Stimulated activated CD4-positive, alpha-beta T cell treated with anti-CD3 and anti-CD28 coated beads, Interleukin-4, amount 100 ng/mL, for 24 hours (primary cell): Measurements from ENCODE around the gene RGL2.

Experiments
- DNase-seq: peaks from one replicate; pipeline ENCODE4 v3.0.0-alpha.2; 2020

The RGL2 gene

GRCh38 chr6:33316603-33317418 is 18.1 kb upstream of the RGL2 start:
- no peak for DNase-seq

DNA sequence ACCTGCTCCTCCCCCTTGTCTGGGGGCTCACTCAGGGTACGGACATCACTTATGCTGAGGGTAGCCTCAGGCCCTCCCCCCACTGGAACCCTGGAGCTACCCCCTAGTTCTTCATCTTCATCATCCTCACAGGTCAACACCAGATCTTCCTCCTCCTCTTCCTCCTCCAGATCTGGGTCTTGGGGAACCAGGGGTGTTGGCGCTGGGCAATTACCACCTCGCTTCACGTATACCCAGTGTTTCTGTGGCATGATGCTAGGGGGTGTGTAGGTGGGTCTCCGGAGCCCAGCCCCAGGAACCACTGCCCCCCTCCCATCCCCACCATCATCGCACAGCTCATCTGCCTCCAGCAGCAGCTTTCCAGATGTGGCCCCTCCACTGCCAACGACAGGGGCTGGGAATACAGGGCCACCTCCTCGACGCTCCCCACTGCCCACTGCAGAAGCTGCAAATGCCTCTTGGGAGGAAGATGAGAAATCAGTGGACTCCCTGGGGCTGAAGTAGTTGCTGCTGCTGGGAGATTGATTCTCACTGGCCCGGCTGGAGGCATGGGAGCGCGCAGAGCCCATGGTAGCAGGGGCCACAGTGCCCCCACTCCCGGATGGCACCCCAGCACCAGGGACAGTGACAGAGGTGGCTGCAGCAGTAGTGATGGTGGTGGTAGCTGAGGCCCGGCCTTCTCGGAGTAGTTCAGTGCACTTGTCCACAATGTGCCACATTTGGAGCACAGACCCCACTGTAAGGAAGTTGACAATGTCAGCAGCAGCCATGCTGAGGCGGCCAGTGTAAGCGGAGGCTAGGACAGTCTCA is 17.3 kb upstream of the RGL2 start:
- DNase-seq: no peak

DNA sequence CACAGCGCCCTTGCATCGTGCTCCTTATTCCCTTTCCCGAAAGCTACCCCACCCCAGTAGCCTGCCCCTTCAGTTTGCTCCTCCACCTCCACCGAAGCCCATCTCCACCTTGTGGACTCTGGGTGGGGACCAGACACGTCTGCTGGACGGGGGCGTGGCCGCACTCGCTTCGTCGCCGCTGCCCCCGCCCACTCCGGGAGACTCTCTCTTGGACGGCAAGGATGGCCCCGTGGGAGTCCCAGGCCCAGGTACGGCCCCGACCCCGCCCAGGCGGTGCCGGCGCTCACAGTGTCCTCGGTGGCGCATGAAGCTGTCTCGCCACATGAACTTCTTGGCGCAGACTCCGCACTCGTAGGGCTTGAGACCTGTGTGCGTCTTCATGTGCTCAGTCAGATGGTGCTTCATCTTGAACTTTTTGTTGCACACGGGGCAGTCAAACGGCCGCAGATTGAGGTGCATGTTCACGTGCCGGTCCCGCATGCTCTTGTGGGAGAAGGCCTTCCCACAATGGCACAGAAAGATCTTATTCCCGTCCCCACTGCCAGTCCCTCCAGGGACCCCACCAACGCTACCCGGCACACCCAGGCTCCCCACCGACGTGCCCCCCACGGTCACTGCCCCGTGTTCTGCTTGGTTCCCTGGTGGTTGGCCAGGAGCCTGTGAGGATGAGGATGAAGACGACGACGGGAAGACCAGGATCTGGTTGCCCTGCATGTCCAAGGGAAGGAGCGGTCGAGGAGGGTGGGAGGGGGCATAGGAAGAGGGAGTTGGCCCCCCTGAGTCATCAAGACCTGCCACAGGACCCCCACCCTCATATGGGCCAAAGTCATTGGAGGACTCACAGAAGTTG is 16.4 kb upstream of the RGL2 start:
- no peak for DNase-seq

GRCh38 chr6:33314515-33314942 is 15.8 kb upstream of the RGL2 start:
- DNase-seq: peak; percentile 70

DNA sequence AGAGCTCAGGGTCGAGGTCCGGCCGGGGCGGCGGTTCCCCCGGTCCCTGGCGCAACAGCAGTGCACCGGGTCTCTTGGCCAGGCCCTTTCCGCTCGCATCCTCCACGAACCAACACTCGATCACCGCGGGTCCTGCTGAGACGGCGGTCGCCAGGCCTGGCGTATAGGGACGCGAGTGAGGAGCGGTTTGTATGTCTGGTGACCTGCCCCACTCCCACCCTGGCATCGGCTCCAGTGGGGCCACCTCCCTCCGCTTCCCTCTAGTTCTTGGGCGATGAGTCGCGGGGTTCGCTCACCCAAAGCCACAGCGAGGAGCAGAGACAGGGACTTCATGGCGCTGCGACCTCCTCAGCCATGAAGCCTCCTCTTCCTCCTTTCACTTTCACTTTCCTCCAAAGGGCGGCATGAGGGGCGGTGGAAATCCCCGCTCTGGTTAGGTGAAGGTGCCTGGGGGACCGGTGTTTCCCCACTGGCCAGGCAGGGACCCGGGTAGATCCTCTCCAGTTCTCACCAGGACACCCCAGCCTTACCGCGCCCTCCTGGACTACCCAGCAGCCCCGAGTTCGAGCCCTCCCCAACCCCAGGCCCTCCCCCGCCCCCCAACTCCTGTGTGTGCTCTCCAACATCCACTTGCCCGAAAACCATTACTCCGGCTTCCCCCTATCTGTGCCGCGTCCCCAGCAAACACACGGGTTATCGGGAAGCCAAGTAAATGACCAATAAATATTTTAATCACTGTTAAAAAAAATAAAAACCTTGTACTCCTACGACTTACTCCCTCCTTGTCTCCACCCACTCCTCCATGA is 15.2 kb upstream of the RGL2 start, which contains the start of gene TAPBP:
TSS of gene TAPBP (minus strand) at position 370 of the 806 bp plus-strand sequence. CDS start at position 333, 37 bp downstream.
- peak; percentile 88 for DNase-seq

DNA sequence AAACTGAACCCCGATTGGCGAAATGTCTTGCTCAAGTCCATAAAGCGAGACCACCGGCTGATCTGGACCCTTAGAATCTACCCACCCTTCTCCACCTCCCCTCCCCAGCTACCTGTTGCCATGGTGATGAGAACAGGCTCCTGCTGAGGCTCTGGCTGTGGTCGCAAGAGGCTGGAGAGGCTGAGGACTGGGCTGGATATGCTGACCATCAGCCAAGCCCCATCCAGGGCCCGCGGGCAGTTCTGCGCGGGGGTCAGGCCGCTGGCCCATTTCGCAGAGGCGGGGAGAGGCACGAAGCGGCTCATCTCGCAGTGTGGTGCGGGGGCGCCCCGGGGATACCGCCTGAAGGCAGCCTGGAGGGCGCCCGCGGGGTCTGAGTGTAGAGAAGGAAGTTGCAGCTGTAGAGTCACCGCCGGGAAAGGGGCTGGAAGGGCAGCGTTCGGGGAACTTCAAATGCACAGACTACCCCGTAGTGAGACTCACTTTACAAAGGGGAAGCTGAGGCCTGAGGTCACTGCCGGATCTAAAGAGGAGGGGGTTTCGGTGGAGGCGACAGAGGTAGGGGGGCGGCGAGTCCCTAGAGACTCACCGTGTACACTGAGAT is 14.5 kb upstream of the RGL2 start:
- peak; percentile 55 for DNase-seq

DNA sequence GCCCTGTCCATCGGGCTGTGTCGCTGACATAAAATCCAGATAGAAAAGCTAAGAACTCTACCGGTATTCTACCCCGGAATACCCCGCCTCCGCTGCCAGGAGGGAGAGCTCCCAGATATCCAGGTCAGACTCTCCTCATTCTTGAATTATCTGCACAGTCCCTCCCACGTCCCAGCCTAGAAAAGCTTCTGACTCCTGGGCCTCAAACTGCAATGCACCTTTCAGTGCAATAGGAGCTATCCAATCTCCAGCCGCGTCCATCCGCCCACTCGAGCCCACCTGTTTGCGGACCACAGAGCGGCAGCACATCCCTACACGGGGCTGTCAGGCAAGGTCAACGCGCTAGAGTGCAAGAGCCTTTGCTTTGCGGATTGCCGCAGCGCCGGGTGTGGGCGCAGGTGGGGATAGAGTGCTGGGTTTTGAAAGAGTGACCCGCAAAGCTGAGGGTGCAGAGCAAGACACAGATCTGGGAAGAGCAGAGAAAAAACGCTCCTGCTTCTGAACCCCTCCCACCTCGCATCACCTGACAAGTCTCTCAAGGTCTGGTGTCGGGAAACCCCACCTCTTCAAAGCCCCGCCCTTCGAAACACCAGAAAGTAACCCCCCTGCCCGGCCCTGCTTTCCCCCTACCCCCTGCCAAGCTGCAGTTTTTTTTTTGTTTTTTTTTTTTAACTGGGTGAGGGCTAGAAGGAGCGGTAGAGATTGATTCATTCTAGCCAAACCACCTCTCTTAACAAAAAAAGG is 13.8 kb upstream of the RGL2 start:
- DNase-seq: peak; percentile 85

DNA sequence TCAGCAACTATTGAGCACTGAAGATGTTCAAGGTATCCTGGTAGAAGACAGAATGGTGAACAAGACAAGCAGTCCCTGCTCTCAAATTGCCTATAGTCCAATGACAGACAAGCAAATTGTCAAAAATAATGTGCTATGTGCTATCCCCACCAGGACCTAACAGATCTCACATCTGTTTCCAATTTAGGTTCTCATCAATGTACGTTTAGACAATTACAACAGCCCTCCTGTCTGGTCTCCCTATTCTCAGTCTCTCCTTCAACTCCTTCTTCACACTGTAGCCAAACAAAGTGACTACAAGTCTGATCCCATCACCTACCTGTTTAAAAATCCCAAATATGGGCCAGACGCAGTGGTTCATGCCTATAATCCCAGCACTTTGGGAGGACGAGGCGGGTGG is 7.6 kb upstream of the RGL2 start:
- no peak for DNase-seq

DNA sequence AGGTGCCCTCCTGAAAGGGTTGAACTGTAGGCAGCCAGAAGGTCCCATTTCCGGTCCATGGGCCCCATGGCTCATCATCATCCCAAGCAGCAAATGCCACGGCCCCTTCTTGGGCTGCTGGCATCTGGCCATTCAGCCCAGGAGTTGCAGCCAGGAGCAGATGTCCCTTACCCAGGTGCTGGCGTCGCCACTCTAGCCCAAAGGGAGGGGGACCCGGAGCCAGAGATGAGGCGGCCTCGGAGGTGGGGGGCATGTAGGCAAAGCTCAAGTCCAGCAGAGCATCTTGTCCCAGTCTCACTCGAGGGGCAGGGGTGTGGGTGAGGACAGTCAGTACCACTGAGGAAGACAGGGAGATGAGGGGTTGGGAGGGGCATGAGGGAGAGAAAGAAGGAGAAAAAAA is 6.3 kb upstream of the RGL2 start:
- no peak for DNase-seq

DNA sequence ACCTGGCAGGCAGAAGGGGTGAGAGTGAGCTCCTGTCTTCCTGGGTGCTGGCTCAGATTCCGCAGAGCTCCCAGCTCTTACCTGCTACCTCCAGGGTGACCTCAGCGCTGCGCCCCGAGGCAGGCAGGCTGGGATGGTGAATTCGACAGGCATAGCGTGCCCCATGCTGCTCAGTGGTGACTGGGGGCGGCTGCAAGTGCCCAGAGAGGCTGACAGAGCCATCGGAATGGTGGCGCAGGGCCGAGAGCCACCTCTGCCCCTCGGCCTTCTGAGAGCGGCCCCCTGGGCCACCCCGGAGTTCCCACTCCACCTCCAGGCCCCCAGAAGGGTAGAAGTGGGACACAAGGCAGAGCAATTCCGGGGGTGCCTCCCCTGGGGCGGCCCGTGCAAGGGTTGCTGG is 5.5 kb upstream of the RGL2 start:
- no peak for DNase-seq

DNA sequence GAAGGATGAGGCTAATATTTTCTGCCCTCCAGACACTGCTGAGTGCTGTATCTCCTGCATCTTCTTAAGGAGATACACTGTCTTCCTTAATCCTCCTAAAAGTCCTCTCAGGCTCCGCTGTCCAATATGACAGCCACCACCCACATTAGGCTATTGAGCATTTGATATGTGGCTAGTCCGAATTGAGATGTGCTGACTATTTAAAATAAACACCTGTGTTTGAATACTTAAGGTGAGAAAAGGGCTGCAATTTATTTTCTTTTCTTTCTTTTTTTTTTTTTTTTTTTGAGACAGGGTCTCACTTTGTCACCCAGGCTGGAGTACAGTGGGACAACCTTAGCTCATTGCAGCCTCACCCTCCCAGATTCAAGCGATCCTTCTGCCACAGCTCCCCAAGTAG is 3.1 kb upstream of the RGL2 start:
- no peak for DNase-seq

- peak; percentile 94 for DNase-seq
These were observed 649 bp upstream of the RGL2 start for GRCh38 chr6:33299237-33299944.

GRCh38 chr6:33297956-33298772 is 578 bp downstream of the RGL2 start:
- peak; percentile 68 for DNase-seq

- DNase-seq: no peak
These were observed 1.3 kb downstream of the RGL2 start for GRCh38 chr6:33297406-33297955.

DNA sequence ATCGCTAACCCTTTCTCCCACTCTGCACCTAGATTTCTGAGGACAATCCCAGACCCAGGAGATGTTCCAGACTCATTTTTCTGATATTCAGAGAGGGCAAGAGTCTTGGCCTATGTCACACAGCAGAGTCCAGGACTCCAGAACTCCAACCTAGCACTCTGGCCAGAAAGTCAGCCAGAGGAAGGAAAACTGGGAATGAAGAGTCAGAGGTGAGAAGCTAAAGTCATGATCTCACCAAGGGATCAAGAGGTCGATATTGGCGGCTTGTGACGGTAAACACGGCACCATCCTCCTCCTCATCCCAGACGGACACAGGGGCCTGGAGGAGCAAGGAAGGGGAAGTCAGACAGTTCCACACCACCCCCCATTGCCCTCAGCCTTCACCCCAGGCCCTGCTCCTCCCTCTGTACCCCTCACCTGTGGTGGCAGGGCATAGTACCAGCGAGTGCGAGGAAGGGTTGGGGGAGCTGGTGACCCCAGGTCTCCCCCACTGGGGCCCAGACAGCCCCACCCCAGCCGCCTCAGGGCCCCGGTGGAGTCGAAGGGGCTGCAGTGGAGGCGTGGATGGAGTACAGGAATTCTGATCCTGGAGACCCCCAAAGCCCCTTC is 1.8 kb downstream of the RGL2 start:
- DNase-seq: no peak

DNA sequence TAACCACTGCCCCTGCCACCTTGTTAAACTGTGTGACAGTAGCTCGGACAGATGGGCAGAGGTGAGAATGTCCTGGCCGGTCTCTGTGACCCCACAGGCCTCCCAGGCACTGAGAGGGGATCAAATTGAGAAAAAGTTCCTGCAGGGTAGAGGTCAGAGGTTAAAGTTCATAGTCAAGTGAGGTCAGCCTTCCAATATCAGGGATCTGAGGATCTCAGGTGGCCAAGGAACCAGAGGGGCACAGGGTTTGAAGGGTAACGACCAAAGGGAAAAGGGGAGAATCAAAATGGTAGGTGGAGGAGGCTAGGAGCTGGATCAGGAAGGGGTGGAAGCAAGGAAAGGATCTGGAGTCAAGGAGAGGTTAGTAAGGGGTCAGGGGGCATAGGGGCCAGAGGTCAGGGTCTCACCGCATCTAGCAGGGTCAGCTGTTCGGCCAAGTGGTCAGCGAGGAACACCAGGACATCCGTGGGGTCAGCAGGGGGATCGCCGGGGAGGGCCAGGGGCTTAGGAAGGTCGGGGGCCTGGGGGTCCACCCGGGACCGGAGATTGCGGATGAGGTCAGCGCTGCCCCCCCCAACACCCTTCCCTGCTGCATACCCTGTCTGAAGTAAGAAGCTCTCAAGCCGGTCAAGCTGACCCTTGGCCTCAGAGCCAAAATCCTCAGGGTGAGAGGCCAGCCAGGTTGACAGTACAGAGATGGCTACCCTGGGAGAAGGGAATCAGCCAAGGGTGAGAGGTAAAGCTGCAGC is 2.9 kb downstream of the RGL2 start:
- no peak for DNase-seq

GRCh38 chr6:33294086-33294823 is 4.5 kb downstream of the RGL2 start:
- no peak for DNase-seq
